HCT116 (cell line): ENCODE data around the gene COPG2.
"Not testable (repeated sequence)": the region's sequence is repeated elsewhere in the genome, so short reads cannot be mapped to it uniquely, and the experiment has no call there.

Experiments used
- EZH2phosphoT487 ChIP-seq: fragments of 200-600 bp; IDR thresholded peaks from 2 replicates; pipeline ENCODE4 v1.6.1; 2018; ENCODE audit warnings: antibody characterized with exemption, borderline replicate concordance
- TF ChIP-seq, protein P1 (sequence below), 3 experiments: fragments of 200-600 bp in 1 of 3; sonication (generic) in 1 of 3; IDR thresholded peaks in 2 of 3; conservative IDR thresholded peaks in 1 of 3; 2 replicates each; pipeline ENCODE4 v1.5.1; 2012 to 2017; ENCODE audit warnings: low read depth in 2 of 3, low read length in 2 of 3, antibody characterized with exemption in 1 of 3, borderline replicate concordance in 1 of 3, control low read depth in 1 of 3, mild to moderate bottlenecking in 1 of 3, mixed read lengths in 1 of 3, mixed run types in 1 of 3, moderate library complexity in 1 of 3; ENCODE audit not compliant: insufficient read depth in 1 of 3

DNA sequence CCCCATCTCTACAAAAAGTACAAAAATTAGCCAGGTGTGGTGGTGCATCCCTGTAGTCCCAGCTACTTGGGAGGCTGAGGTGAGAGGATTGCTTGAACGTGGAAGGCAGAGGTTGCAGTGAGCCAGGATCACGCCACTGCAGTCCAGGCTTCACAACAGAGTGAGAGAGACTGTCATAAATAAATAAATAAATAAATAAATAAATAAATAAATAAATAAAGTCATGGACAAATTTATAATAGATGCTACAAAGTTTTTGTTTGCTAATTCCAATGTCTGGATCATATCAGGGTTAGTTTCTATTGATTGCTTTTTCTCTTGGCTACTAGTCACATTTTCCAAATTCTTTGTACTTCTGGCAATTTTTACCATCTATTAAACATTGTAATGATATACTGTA, 61.5 kb downstream of the COPG2 start:
- TF ChIP-seq EZH2phosphoT487 = not testable (repeated sequence)
- TF ChIP-seq, protein P1, sequence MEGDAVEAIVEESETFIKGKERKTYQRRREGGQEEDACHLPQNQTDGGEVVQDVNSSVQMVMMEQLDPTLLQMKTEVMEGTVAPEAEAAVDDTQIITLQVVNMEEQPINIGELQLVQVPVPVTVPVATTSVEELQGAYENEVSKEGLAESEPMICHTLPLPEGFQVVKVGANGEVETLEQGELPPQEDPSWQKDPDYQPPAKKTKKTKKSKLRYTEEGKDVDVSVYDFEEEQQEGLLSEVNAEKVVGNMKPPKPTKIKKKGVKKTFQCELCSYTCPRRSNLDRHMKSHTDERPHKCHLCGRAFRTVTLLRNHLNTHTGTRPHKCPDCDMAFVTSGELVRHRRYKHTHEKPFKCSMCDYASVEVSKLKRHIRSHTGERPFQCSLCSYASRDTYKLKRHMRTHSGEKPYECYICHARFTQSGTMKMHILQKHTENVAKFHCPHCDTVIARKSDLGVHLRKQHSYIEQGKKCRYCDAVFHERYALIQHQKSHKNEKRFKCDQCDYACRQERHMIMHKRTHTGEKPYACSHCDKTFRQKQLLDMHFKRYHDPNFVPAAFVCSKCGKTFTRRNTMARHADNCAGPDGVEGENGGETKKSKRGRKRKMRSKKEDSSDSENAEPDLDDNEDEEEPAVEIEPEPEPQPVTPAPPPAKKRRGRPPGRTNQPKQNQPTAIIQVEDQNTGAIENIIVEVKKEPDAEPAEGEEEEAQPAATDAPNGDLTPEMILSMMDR (IDR thresholded peaks at IDR 0.05 in 2 of 3, conservative IDR thresholded peaks at IDR 0.05 in 1 of 3; ENCODE audit: borderline replicate concordance in 1 of 3, insufficient read depth in 1 of 3, low read depth in 2 of 3, low read length in 2 of 3) = not testable (repeated sequence)
